ENCODE measurements around the gene FAM170B.

DNA sequence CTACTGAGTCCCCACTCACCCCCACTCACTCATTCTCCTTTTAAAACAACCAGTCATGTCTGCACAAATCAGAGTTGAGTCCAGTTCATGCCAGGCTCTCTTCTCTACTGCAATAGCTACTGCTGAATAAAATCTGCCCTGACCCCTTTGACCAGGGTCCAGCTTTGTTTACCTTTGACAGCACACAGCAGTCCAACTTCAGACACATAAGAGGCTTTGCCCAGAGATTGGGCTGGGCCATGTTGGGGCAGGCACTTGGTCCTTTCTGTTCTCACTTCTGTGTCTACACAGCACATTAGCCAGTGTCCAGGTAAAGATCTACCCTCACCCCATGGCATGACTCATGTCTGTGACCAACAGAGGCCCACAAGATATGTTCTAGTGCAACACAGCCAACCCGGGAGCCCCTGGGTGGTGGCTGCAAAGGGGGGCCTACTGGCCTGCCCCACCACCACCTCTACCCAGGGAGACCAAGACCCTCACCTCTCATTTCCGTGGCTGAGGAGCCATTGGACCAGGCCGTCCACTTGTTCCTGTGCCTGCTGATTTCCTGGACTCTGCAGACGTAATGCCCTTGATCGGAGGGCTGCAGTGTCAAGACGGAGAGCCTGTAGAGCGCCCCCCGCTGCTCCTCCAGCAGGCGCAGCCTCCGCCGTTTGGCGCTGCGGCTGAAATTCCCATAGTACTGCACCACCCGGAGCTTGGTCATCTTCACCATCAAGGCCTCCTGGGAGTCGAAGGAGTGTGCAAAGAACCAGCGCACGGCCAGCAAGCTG lies 26.5 kb downstream of the FAM170B start:
- TF ChIP-seq RAD21 (IDR thresholded peaks at IDR 0.05; ENCODE audit: low read length) (no peak), MAZ (IDR thresholded peaks at IDR 0.05; ENCODE audit: borderline replicate concordance, low read depth, low read length) (no peak), POLR2A (IDR thresholded peaks at IDR 0.05; ENCODE audit: low read depth, low read length) (no peak), MXI1 (IDR thresholded peaks at IDR 0.05; ENCODE audit: borderline replicate concordance, low read depth, low read length) (no peak), MAFK (IDR thresholded peaks at IDR 0.05; ENCODE audit: low read depth, low read length) (no peak), RFX5 (IDR thresholded peaks at IDR 0.05; ENCODE audit: low read depth, low read length) (no peak), SMC3 (IDR thresholded peaks at IDR 0.05; ENCODE audit: low read depth, low read length) (no peak), FOS (IDR thresholded peaks at IDR 0.05; ENCODE audit: low read depth, low read length) (no peak), CEBPB (IDR thresholded peaks at IDR 0.05; ENCODE audit: low read depth, low read length) (no peak)
- TF ChIP-seq, protein P1, sequence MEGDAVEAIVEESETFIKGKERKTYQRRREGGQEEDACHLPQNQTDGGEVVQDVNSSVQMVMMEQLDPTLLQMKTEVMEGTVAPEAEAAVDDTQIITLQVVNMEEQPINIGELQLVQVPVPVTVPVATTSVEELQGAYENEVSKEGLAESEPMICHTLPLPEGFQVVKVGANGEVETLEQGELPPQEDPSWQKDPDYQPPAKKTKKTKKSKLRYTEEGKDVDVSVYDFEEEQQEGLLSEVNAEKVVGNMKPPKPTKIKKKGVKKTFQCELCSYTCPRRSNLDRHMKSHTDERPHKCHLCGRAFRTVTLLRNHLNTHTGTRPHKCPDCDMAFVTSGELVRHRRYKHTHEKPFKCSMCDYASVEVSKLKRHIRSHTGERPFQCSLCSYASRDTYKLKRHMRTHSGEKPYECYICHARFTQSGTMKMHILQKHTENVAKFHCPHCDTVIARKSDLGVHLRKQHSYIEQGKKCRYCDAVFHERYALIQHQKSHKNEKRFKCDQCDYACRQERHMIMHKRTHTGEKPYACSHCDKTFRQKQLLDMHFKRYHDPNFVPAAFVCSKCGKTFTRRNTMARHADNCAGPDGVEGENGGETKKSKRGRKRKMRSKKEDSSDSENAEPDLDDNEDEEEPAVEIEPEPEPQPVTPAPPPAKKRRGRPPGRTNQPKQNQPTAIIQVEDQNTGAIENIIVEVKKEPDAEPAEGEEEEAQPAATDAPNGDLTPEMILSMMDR (conservative IDR thresholded peaks at IDR 0.05; ENCODE audit: low read depth, low read length): no peak
- TF ChIP-seq, protein P2, sequence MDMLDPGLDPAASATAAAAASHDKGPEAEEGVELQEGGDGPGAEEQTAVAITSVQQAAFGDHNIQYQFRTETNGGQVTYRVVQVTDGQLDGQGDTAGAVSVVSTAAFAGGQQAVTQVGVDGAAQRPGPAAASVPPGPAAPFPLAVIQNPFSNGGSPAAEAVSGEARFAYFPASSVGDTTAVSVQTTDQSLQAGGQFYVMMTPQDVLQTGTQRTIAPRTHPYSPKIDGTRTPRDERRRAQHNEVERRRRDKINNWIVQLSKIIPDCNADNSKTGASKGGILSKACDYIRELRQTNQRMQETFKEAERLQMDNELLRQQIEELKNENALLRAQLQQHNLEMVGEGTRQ (IDR thresholded peaks at IDR 0.05; ENCODE audit: low read depth, low read length): no peak
- TF ChIP-seq, protein P3, sequence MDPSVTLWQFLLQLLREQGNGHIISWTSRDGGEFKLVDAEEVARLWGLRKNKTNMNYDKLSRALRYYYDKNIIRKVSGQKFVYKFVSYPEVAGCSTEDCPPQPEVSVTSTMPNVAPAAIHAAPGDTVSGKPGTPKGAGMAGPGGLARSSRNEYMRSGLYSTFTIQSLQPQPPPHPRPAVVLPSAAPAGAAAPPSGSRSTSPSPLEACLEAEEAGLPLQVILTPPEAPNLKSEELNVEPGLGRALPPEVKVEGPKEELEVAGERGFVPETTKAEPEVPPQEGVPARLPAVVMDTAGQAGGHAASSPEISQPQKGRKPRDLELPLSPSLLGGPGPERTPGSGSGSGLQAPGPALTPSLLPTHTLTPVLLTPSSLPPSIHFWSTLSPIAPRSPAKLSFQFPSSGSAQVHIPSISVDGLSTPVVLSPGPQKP (IDR thresholded peaks at IDR 0.05; ENCODE audit: borderline replicate concordance, low read depth, low read length): no peak

All from IMR-90 (cell line).